GM19463 (cell line): ENCODE measurements around the gene MAST4.
"Not testable (repeated sequence)": the region's sequence is repeated elsewhere in the genome, so short reads cannot be mapped to it uniquely, and the experiment has no call there.

ENCODE experiments used
- ATAC-seq: cut with Tn5 transposase; IDR thresholded peaks from one replicate; pipeline ENCODE4 v1.9.1; 2021; ENCODE audit warnings: mild to moderate bottlenecking, moderate library complexity; ENCODE audit not compliant: unreplicated experiment

The MAST4 gene

GRCh38 chr5:67102708-67103107, 506.5 kb downstream of the MAST4 start:
- ATAC-seq = no peak

GRCh38 chr5:67104859-67105258, 508.7 kb downstream of the MAST4 start:
- ATAC-seq = no peak

GRCh38 chr5:67105270-67105669, 509.1 kb downstream of the MAST4 start:
- ATAC-seq = no peak

- no peak for ATAC-seq
Observed at GRCh38 chr5:67106626-67107342, 510.6 kb downstream of the MAST4 start.

GRCh38 chr5:67111779-67112178, 515.6 kb downstream of the MAST4 start:
- no peak for ATAC-seq

GRCh38 chr5:67115246-67115645, 519.1 kb downstream of the MAST4 start:
- no peak for ATAC-seq

GRCh38 chr5:67115817-67116216, 519.6 kb downstream of the MAST4 start:
- no peak for ATAC-seq

GRCh38 chr5:67118050-67118620, 521.9 kb downstream of the MAST4 start:
- ATAC-seq = no peak

- no peak for ATAC-seq
Observed at GRCh38 chr5:67119010-67119409, 522.8 kb downstream of the MAST4 start.

GRCh38 chr5:67120032-67120431, 523.8 kb downstream of the MAST4 start:
- ATAC-seq = no peak

- ATAC-seq = no peak
Observed at GRCh38 chr5:67123819-67124218, 527.6 kb downstream of the MAST4 start.

GRCh38 chr5:67124556-67124955, 528.4 kb downstream of the MAST4 start:
- no peak for ATAC-seq

- ATAC-seq = not testable (repeated sequence)
Observed at GRCh38 chr5:67127347-67127895, 531.2 kb downstream of the MAST4 start.

- no peak for ATAC-seq
Observed at GRCh38 chr5:67129768-67130167, 533.6 kb downstream of the MAST4 start.

- ATAC-seq = no peak
Observed at GRCh38 chr5:67133217-67133616, 537.0 kb downstream of the MAST4 start.

- ATAC-seq = no peak
Observed at GRCh38 chr5:67133776-67134175, 537.6 kb downstream of the MAST4 start.

GRCh38 chr5:67135381-67135984, 539.3 kb downstream of the MAST4 start:
- no peak for ATAC-seq

- ATAC-seq = no peak
Observed at GRCh38 chr5:67139030-67139429, 542.8 kb downstream of the MAST4 start.

- ATAC-seq = no peak
Observed at GRCh38 chr5:67140413-67140812, 544.2 kb downstream of the MAST4 start.

- ATAC-seq = no peak
Observed at GRCh38 chr5:67141644-67142043, 545.5 kb downstream of the MAST4 start.

GRCh38 chr5:67142816-67143215, 546.6 kb downstream of the MAST4 start:
- ATAC-seq = no peak

GRCh38 chr5:67143549-67143948, 547.4 kb downstream of the MAST4 start:
- ATAC-seq = no peak
